HCT116 (cell line): ENCODE measurements around the gene LAMP5. TPM values are rescaled to one million over a fixed set of nuclear protein-coding genes. Genes with fewer than 3 reads are reported as not detected.

ENCODE experiments used
- ATAC-seq: fragments of 200-7000 bp; cut with Tn5 transposase; 2 replicates; pipeline ENCODE4 v1.9.1; 2020; ENCODE audit warnings: mild to moderate bottlenecking, moderate library complexity
- BruUV-seq: library from RNA; stranded (reverse); fragments of 400-500 nt; replicated peaks from 2 replicates; lab custom pipeline; 2021; lab: Mats Ljungman, UMichigan
- CTCF ChIA-PET: fragments of 300-600 bp; sonication (Branson Sonifier 250); formaldehyde crosslinking; loops from one replicate; lab custom pipeline; 2021; ENCODE audit warnings: antibody characterized with exemption; lab: Charles Lee
- POLR2A ChIA-PET: fragments of 300-600, 350-600 bp; sonication (Branson Sonifier 250); formaldehyde crosslinking; loops from one replicate; lab custom pipeline; 2021; ENCODE audit warnings: antibody characterized with exemption; lab: Charles Lee
- RAD21 ChIA-PET, 2 experiments: fragments of 300-600 bp; sonication (Branson Sonifier 250); formaldehyde crosslinking; loops; one replicate each; lab custom pipeline; 2023; ENCODE audit warnings: low total read pairs in 2 of 2; ENCODE audit not compliant: uncharacterized antibody in 2 of 2, unreplicated experiment in 2 of 2, low non-redundant PET in 1 of 2; lab: Charles Lee
- DNase-seq: peaks from one replicate; pipeline ENCODE4 v3.0.0-alpha.2; 2010; ENCODE audit warnings: low read depth, low spot score
- H2AFZ ChIP-seq: fragments of 200-600 bp; shearing (Covaris generic), sonication (generic); 2 replicates; pipeline ENCODE4 v1.6.1; 2017; ENCODE audit warnings: low read depth, mixed run types, mixed read lengths, antibody characterized with exemption, low read length; ENCODE audit not compliant: poor library complexity, severe bottlenecking
- H3K27ac ChIP-seq: 2 replicates; pipeline ENCODE4 v1.5.1; 2012; ENCODE audit warnings: low read depth, low read length
- H3K27me3 ChIP-seq: fragments of 200-600 bp; sonication (generic); 2 replicates; pipeline ENCODE4 v1.6.1; 2016; ENCODE audit warnings: mixed run types, low read length, mixed read lengths; ENCODE audit not compliant: insufficient read depth
- H3K36me3 ChIP-seq, 2 experiments: fragments of 200-500 bp in 1 of 2; fragments of 200-600 bp in 1 of 2; sonication (Bioruptor generic) in 1 of 2; sonication (generic) in 1 of 2; 2 replicates each; pipeline versions ENCODE4 v1.5.1 to v1.6.1; 2014 to 2016; ENCODE audit warnings: low read length in 2 of 2, inconsistent platforms in 1 of 2, mixed read lengths in 1 of 2, mixed run types in 1 of 2; ENCODE audit not compliant: insufficient read depth in 2 of 2, control insufficient read depth in 1 of 2
- H3K4me1 ChIP-seq, 2 experiments: fragments of 200-600 bp in 1 of 2; sonication (generic) in 1 of 2; 2 replicates each; pipeline versions ENCODE4 v1.5.1 to v1.6.1; 2012 to 2017; ENCODE audit warnings: low read length in 2 of 2, inconsistent platforms in 1 of 2, mild to moderate bottlenecking in 1 of 2, mixed read lengths in 1 of 2, mixed run types in 1 of 2, moderate library complexity in 1 of 2; ENCODE audit not compliant: insufficient read depth in 2 of 2, control insufficient read depth in 1 of 2
- H3K4me2 ChIP-seq: fragments of 200-600 bp; sonication (generic); 2 replicates; pipeline ENCODE4 v1.6.1; 2017; ENCODE audit warnings: mixed run types, low read length, mixed read lengths
- H3K4me3 ChIP-seq, 2 experiments: fragments of 200-600 bp in 1 of 2; sonication (generic) in 1 of 2; replicated peaks in 1 of 2; 2 replicates each; pipeline ENCODE4 v1.5.1; 2011 to 2016; ENCODE audit warnings: low read length in 2 of 2, control low read depth in 1 of 2, low read depth in 1 of 2, mild to moderate bottlenecking in 1 of 2, mixed read lengths in 1 of 2, mixed run types in 1 of 2
- H3K79me2 ChIP-seq: fragments of 200-600 bp; sonication (generic); 2 replicates; pipeline ENCODE4 v1.6.1; 2017; ENCODE audit warnings: mild to moderate bottlenecking, mixed run types, low read length, moderate library complexity, mixed read lengths; ENCODE audit not compliant: insufficient read depth
- H3K9ac ChIP-seq: fragments of 200-600 bp; sonication (generic); 2 replicates; pipeline ENCODE4 v1.6.1; 2016; ENCODE audit warnings: low read length, mixed read lengths
- H3K9me2 ChIP-seq: fragments of 200-600 bp; sonication (generic), shearing (Covaris generic); 2 replicates; pipeline ENCODE4 v1.6.1; 2017; ENCODE audit warnings: mixed run types, mild to moderate bottlenecking, moderate library complexity; ENCODE audit not compliant: insufficient read depth
- H3K9me3 ChIP-seq, 2 experiments: fragments of 200-500 bp in 1 of 2; fragments of 200-600 bp in 1 of 2; sonication (Bioruptor generic) in 1 of 2; sonication (generic) in 1 of 2; 2 replicates each; pipeline ENCODE4 v1.6.1; 2014 to 2017; ENCODE audit warnings: low read length in 2 of 2, mixed read lengths in 2 of 2, inconsistent platforms in 1 of 2, low read depth in 1 of 2, mild to moderate bottlenecking in 1 of 2, mixed run types in 1 of 2, moderate library complexity in 1 of 2; ENCODE audit not compliant: control insufficient read depth in 1 of 2, insufficient read depth in 1 of 2
- H4K20me1 ChIP-seq: fragments of 200-600 bp; sonication (generic), shearing (Covaris generic); 2 replicates; pipeline ENCODE4 v1.6.1; 2017; ENCODE audit warnings: mixed run types, mild to moderate bottlenecking, moderate library complexity; ENCODE audit not compliant: insufficient read depth
- CEBPB ChIP-seq: IDR thresholded peaks from 2 replicates; pipeline ENCODE4 v1.6.1; 2012; ENCODE audit warnings: low read depth
- EGR1 ChIP-seq: IDR thresholded peaks from 2 replicates; pipeline ENCODE4 v1.6.1; 2012; ENCODE audit warnings: low read depth
- ELF1 ChIP-seq: IDR thresholded peaks from 2 replicates; pipeline ENCODE4 v1.6.1; 2012; ENCODE audit warnings: low read depth, borderline replicate concordance
- EZH2 ChIP-seq: fragments of 200-600 bp; sonication (generic); IDR thresholded peaks from 2 replicates; pipeline ENCODE4 v1.6.1; 2017; ENCODE audit warnings: antibody characterized with exemption, mixed run types
- EZH2phosphoT487 ChIP-seq: fragments of 200-600 bp; IDR thresholded peaks from 2 replicates; pipeline ENCODE4 v1.6.1; 2018; ENCODE audit warnings: antibody characterized with exemption, borderline replicate concordance
- FOSL1 ChIP-seq: IDR thresholded peaks from 2 replicates; pipeline ENCODE4 v1.6.1; 2012; ENCODE audit warnings: low read depth
- JUND ChIP-seq: IDR thresholded peaks from 2 replicates; pipeline ENCODE4 v1.6.1; 2012
- POLR2A ChIP-seq: IDR thresholded peaks from 2 replicates; pipeline ENCODE4 v1.7.0; 2011; ENCODE audit warnings: borderline replicate concordance; ENCODE audit not compliant: insufficient read depth, insufficient read length; ENCODE audit errors: extremely low read depth
- POLR2AphosphoS5 ChIP-seq: IDR thresholded peaks from 2 replicates; pipeline ENCODE4 v1.6.1; 2011; ENCODE audit warnings: mild to moderate bottlenecking, low read depth, low read length, moderate library complexity
- RAD21 ChIP-seq: IDR thresholded peaks from 2 replicates; pipeline ENCODE4 v1.6.1; 2012; ENCODE audit warnings: low read depth, mild to moderate bottlenecking
- SIN3A ChIP-seq: IDR thresholded peaks from 2 replicates; pipeline ENCODE4 v1.6.1; 2012; ENCODE audit warnings: low read depth
- SRF ChIP-seq: IDR thresholded peaks from 2 replicates; pipeline ENCODE4 v1.6.1; 2012; ENCODE audit warnings: low read depth
- YY1 ChIP-seq: IDR thresholded peaks from 2 replicates; pipeline ENCODE4 v1.6.1; 2011; ENCODE audit warnings: low read length, low read depth, moderate library complexity, mild to moderate bottlenecking; ENCODE audit not compliant: insufficient replicate concordance; ENCODE audit errors: extremely low read depth
- ZFX ChIP-seq: fragments of 450-650 bp; IDR thresholded peaks from 2 replicates; pipeline ENCODE4 v1.6.1; 2017
- intact Hi-C: fragments of 100-400 bp; cut with micrococcal nuclease; formaldehyde crosslinking; loops from 2 replicates; pipeline ENCODE4 v1.10.0; 2022
- total RNA-seq: library from RNA; stranded (reverse); gene quantifications from one replicate; pipeline ENCODE4 v1.2.1, GENCODE V29; 2021; ENCODE audit not compliant: unreplicated experiment
- TF ChIP-seq, protein P1 (sequence below): IDR thresholded peaks from 2 replicates; pipeline ENCODE4 v1.6.1; 2012; ENCODE audit warnings: low read depth
- TF ChIP-seq, protein P2 (sequence below): IDR thresholded peaks from 2 replicates; pipeline ENCODE4 v1.6.1; 2012
- TF ChIP-seq, protein P3 (sequence below): IDR thresholded peaks from 2 replicates; pipeline ENCODE4 v1.6.1; 2011; ENCODE audit warnings: mild to moderate bottlenecking, low read length, moderate library complexity; ENCODE audit not compliant: insufficient replicate concordance; ENCODE audit errors: extremely low read depth
- TF ChIP-seq, protein P4 (sequence below): IDR thresholded peaks from 2 replicates; pipeline ENCODE4 v1.6.1; 2012
- TF ChIP-seq, protein P5 (sequence below), 3 experiments: fragments of 200-600 bp in 1 of 3; sonication (generic) in 1 of 3; IDR thresholded peaks in 2 of 3; conservative IDR thresholded peaks in 1 of 3; 2 replicates each; pipeline ENCODE4 v1.5.1; 2012 to 2017; ENCODE audit warnings: low read depth in 2 of 3, low read length in 2 of 3, antibody characterized with exemption in 1 of 3, borderline replicate concordance in 1 of 3, control low read depth in 1 of 3, mild to moderate bottlenecking in 1 of 3, mixed read lengths in 1 of 3, mixed run types in 1 of 3, moderate library complexity in 1 of 3; ENCODE audit not compliant: insufficient read depth in 1 of 3

LAMP5 gene
- total RNA-seq, 1 experiment from 2014 or later: not detected

DNA sequence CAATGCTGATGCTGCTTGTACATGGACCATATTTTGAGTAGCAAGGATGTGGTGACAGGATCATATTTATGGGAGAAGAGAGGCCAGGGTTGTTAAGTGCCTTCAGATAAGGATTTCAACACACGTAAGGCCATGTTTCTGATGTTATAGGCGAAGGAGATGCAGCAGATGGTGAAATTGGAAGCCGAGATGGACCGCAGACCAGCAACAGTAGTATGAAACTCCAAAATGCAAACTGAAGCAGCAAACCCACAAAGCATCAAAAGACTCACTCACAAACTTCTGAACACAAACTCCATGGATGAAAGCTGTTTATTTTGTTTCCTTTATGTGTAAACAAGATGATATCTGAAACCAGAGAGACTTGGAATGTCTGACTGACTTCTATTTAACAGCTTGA lies 35.6 kb upstream of the LAMP5 start:
- Histone ChIP-seq H3K4me1 (no peaks in the 10 kb centered on the region), H2AFZ (no peak overlapping the region)
- TF ChIP-seq, protein P1, sequence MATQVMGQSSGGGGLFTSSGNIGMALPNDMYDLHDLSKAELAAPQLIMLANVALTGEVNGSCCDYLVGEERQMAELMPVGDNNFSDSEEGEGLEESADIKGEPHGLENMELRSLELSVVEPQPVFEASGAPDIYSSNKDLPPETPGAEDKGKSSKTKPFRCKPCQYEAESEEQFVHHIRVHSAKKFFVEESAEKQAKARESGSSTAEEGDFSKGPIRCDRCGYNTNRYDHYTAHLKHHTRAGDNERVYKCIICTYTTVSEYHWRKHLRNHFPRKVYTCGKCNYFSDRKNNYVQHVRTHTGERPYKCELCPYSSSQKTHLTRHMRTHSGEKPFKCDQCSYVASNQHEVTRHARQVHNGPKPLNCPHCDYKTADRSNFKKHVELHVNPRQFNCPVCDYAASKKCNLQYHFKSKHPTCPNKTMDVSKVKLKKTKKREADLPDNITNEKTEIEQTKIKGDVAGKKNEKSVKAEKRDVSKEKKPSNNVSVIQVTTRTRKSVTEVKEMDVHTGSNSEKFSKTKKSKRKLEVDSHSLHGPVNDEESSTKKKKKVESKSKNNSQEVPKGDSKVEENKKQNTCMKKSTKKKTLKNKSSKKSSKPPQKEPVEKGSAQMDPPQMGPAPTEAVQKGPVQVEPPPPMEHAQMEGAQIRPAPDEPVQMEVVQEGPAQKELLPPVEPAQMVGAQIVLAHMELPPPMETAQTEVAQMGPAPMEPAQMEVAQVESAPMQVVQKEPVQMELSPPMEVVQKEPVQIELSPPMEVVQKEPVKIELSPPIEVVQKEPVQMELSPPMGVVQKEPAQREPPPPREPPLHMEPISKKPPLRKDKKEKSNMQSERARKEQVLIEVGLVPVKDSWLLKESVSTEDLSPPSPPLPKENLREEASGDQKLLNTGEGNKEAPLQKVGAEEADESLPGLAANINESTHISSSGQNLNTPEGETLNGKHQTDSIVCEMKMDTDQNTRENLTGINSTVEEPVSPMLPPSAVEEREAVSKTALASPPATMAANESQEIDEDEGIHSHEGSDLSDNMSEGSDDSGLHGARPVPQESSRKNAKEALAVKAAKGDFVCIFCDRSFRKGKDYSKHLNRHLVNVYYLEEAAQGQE: no peak
- TF ChIP-seq POLR2AphosphoS5: no peak
- no peak for TF ChIP-seq RAD21
- TF ChIP-seq, protein P2, sequence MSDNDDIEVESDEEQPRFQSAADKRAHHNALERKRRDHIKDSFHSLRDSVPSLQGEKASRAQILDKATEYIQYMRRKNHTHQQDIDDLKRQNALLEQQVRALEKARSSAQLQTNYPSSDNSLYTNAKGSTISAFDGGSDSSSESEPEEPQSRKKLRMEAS: no peak
- no peak for TF ChIP-seq EZH2phosphoT487
- no peak for TF ChIP-seq EGR1
- no peak for TF ChIP-seq EZH2
- no peak for TF ChIP-seq CEBPB
- TF ChIP-seq SRF: no peak
- TF ChIP-seq, protein P3, sequence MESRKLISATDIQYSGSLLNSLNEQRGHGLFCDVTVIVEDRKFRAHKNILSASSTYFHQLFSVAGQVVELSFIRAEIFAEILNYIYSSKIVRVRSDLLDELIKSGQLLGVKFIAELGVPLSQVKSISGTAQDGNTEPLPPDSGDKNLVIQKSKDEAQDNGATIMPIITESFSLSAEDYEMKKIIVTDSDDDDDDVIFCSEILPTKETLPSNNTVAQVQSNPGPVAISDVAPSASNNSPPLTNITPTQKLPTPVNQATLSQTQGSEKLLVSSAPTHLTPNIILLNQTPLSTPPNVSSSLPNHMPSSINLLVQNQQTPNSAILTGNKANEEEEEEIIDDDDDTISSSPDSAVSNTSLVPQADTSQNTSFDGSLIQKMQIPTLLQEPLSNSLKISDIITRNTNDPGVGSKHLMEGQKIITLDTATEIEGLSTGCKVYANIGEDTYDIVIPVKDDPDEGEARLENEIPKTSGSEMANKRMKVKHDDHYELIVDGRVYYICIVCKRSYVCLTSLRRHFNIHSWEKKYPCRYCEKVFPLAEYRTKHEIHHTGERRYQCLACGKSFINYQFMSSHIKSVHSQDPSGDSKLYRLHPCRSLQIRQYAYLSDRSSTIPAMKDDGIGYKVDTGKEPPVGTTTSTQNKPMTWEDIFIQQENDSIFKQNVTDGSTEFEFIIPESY: no peak
- TF ChIP-seq, protein P4, sequence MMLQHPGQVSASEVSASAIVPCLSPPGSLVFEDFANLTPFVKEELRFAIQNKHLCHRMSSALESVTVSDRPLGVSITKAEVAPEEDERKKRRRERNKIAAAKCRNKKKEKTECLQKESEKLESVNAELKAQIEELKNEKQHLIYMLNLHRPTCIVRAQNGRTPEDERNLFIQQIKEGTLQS: no peak
- no peak for TF ChIP-seq ELF1
- no peak for TF ChIP-seq SIN3A
- TF ChIP-seq ZFX: no peak
- no peak for TF ChIP-seq POLR2A
- TF ChIP-seq YY1: no peak
- TF ChIP-seq, protein P5, sequence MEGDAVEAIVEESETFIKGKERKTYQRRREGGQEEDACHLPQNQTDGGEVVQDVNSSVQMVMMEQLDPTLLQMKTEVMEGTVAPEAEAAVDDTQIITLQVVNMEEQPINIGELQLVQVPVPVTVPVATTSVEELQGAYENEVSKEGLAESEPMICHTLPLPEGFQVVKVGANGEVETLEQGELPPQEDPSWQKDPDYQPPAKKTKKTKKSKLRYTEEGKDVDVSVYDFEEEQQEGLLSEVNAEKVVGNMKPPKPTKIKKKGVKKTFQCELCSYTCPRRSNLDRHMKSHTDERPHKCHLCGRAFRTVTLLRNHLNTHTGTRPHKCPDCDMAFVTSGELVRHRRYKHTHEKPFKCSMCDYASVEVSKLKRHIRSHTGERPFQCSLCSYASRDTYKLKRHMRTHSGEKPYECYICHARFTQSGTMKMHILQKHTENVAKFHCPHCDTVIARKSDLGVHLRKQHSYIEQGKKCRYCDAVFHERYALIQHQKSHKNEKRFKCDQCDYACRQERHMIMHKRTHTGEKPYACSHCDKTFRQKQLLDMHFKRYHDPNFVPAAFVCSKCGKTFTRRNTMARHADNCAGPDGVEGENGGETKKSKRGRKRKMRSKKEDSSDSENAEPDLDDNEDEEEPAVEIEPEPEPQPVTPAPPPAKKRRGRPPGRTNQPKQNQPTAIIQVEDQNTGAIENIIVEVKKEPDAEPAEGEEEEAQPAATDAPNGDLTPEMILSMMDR (IDR thresholded peaks at IDR 0.05 in 2 of 3, conservative IDR thresholded peaks at IDR 0.05 in 1 of 3; ENCODE audit: borderline replicate concordance in 1 of 3, insufficient read depth in 1 of 3, low read depth in 2 of 3, low read length in 2 of 3): no peak
- no peak for TF ChIP-seq FOSL1
- no peak for TF ChIP-seq JUND
- TF ChIP-seq, all 23 proteins: peak for 0
- intact Hi-C loops: no loop called here
- ChIA-PET CTCF (no interaction called here), POLR2A (no interaction called here), RAD21 (no interaction called here)
- Histone ChIP-seq H3K4me3 (no peak overlapping the region), H3K9ac (no peak overlapping the region), H4K20me1 (no peaks in the 10 kb centered on the region), H3K4me2 (no peak overlapping the region), H3K27ac (no peak overlapping the region), H3K9me3 (no peaks in the 10 kb centered on the region), H3K9me2 (no peaks in the 10 kb centered on the region), H3K36me3 (no peaks in the 10 kb centered on the region), H3K27me3 (0 out of 2 replicates have a peak, but pooled peaks cover 9% of the 10 kb centered on the region), H3K79me2 (no peaks in the 10 kb centered on the region)
- no TSS peak for BruUV-seq
- no peak for DNase-seq
- no peak for ATAC-seq
